Ovary (tissue), 3 donors: Measurements from ENCODE around the gene METTL6.

Experiments
- POLR2A ChIP-seq: fragments of 450-650 bp; IDR thresholded peaks from one replicate; pipeline ENCODE4 v1.6.1; 2017; ENCODE audit warnings: antibody characterized with exemption, mild to moderate bottlenecking, moderate library complexity
- TF ChIP-seq, protein P1 (sequence below), 3 donors: fragments of 450-650 bp in 2 of 3; fragments of 200-600 bp in 1 of 3; IDR thresholded peaks; one replicate each; pipeline versions ENCODE4 v1.5.1 to v1.8.0; 2016 to 2022; ENCODE audit warnings: antibody characterized with exemption in 3 of 3, mild to moderate bottlenecking in 1 of 3
- donor health status: DM: no; HTN: no; CAD: no.

DNA sequence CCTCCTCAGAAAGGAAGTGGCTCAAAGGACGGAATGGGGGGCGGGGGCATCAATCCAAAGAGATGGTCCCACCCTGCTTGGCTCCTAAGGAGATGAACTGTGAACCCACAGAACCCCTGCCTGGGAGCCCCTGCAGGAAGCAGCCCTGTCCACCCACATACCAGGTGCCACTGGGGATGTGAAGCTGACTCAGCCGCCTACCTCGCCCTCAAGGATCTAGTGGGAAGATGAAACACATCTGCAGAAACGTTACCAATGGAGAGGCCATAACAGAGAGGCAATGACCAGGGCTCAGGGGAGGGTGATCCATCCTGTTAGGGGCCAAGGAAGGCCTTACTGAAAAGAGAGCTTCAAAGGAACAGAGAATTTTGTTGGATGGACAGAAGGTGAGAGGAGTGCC is 35.1 kb upstream of the METTL6 start:
- TF ChIP-seq, protein P1, sequence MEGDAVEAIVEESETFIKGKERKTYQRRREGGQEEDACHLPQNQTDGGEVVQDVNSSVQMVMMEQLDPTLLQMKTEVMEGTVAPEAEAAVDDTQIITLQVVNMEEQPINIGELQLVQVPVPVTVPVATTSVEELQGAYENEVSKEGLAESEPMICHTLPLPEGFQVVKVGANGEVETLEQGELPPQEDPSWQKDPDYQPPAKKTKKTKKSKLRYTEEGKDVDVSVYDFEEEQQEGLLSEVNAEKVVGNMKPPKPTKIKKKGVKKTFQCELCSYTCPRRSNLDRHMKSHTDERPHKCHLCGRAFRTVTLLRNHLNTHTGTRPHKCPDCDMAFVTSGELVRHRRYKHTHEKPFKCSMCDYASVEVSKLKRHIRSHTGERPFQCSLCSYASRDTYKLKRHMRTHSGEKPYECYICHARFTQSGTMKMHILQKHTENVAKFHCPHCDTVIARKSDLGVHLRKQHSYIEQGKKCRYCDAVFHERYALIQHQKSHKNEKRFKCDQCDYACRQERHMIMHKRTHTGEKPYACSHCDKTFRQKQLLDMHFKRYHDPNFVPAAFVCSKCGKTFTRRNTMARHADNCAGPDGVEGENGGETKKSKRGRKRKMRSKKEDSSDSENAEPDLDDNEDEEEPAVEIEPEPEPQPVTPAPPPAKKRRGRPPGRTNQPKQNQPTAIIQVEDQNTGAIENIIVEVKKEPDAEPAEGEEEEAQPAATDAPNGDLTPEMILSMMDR (IDR thresholded peaks at IDR 0.05) = no peak
- TF ChIP-seq POLR2A = no peak
